ENCODE results near the gene CIITA.
"Not testable (repeated sequence)": the region's sequence is repeated elsewhere in the genome, so short reads cannot be mapped to it uniquely, and the experiment has no call there.

Gene CIITA

DNA sequence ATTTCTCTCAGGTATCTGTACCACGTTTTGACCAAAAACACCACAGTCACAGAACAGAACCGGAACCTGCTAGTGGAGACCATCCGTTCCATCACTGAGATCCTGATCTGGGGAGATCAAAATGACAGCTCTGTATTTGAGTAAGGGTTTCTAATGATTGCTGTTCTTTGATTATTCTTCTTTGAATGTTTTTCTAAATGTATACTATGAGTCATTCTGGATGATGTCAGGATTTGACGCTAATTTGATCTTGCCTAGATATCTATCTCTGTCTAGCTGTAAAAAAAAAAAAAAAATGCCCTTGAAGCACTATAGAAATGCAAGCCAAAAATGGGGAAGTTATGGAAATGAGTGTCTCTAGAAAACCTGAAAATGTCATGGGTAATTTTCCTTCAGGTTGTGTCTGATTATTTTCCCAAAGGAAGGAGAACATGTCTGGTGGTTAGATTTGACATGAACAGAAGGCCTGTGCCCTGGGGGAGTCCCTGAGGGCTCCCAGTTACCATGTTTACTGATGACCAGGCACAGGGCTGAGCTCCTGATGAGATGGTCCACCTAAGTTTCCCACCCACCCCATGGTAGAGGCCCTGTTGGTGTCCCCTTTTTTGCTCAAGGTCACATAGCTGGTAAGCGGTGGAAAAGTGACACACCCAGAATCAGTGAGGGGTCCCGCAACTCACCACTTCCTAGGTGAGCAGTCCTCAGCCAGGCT, 80.9 kb downstream of the CIITA start:
- DNase-seq: peak; percentile 35

GRCh38 chr16:10959161-10959560, 82.2 kb downstream of the CIITA start:
- no peak for DNase-seq

DNA sequence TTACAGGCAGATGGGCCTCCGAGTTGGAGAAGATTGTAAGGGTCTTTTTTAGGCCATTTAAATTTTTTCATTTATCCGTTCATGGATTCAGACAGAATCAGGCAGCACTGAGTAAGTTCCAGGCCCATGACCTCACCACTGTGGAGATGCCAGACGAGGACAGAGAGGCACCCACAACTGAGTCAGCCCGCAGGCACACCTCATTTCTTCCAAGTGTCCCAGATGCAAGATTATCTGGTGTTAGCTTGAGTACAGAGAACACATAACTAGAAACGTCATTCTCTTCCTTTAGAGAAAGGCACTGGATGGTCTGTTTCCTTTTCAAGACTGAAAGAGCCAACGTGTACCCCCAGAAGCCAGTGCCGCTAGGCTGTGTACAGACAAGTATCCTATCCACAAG, 84.2 kb downstream of the CIITA start:
- peak; percentile 83 for DNase-seq

DNA sequence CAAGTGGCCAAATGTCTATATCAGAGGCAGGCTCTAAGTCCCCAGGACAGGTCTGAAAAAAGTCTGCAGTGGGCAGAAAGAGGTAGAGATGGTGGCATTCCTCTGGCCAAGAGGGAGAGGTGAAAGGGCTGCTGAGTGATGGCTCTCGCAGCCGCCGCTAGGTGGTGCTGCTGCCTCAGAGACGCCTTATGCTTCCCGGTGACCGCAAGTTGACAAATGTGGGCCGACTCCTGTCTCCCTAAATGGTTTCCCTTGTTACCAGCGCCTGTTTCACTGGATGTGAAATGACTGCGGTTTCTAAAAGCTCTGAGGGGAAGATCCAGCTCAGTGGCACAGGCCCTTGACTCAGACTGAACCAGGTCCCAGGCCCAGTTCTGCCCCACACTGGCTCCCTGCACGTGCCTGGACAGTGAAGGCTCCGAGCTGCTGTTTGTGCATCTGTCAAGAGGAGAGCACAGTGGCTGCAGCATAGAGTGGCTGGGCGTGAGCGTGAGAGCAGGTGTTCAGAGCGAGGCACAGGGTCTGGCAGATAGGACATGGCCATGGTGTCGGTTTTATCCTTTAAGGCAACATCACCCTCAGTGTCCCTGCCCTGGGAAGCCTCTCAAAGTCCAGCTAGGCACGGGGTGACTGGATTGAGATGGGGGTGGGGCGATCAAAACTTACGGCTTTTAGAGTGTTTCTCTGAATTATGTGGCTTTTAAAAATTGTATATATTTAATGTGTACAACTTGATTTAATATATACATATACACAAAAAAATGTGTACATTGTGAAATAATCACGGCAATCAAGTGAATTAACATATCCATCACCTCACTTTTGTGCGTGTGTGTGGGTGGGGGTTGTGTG, 87.3 kb downstream of the CIITA start:
- DNase-seq: peak; percentile 84

DNA sequence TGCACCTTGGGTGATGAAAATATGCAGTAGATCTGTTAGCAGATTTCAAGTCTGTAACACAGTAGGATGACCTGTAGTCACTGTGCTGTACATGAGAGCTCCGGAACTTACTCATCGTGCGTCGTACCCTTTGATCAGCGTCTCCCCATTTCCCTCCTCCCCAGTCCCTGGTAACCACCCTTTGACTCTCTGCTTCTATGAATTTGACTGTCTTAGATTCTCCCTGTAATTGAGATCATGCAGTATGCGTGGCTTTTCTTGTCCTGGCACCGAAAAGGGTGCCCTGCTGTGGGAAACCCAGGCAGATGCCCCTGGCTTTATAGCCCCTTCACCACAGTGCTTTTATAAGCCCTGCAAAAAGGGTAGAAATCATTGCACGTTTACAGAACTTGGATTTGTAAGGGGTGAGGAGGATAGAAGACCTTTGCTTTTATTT, 87.9 kb downstream of the CIITA start:
- DNase-seq: no peak

- no peak for DNase-seq
Observed at GRCh38 chr16:10965440-10966061, 88.5 kb downstream of the CIITA start.

DNA sequence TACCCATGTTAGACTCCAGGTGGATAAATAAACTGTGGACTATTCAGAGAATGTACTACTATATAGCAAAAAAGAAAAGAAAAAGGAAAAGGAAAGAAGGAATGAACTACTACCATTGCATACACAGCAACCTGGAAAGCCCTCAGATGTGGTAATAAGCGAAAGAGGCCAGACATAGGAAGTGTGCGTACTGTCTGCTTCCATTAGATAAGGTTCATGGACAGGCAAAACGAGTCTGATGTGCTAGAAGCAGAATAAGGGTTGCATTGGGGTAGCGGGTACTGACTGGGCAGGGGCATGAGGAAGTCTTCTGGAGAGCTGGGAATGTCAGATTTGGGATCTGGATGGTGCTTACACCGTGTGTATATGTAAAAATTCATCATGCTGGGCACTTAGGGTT, 89.1 kb downstream of the CIITA start:
- no peak for DNase-seq

DNA sequence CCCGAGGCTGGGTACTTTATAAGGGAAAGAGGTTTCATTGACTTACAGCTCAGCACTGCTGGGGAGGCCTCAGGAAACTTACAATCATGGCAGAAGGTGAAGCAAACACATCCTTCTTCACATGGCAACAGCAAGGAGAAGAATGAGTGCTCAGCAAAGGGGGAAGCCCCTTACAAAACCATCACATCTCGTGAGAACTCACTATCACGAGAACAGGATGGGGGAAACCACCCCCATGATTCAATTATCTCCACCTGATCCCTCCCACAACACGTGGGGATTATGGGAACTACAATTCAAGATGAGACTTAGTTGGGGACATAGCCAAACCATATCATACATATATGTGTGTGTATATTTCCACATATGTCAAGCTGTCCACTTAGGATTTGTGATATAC, 89.6 kb downstream of the CIITA start:
- DNase-seq: not testable (repeated sequence)

GRCh38 chr16:10967986-10968385, 91.0 kb downstream of the CIITA start:
- DNase-seq: no peak

DNA sequence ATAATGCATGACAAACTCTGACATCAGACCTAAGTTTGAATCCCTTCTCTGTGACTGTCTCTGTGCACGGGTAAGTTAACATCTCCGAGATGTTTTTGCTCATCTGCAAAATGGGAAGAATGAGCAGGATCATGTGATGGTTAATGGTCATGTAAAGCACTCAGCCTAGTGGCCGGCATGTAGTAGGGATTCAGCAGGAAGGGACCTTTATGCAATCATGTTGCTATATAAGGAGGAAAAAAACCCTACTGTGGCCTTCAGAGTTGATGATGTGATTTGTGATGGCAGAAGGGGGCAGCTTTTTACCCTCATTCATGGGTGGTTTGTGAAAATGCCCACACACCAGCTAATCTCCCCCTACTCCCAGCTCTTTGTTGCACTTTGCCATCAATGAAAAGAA, 91.5 kb downstream of the CIITA start:
- no peak for DNase-seq

DNA sequence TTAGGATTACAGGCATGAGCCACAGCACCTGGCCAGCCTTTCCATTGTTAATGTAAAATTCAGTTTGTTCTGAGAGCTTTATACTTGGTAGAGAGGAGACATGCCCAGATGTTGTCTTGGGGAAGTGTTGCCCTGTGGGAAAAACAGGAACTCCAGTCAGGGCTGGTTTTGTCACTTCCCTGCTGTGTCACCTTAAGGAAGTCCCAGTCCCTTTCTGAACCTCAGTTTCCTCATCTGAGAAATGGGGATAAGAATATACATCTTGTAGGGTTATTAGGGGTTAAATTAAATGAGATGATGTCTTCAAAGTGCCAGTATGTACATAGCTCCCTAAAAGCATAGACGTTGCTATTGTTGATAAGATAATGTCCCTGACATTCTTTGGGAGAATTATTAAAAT, 92.6 kb downstream of the CIITA start:
- no peak for DNase-seq

DNA sequence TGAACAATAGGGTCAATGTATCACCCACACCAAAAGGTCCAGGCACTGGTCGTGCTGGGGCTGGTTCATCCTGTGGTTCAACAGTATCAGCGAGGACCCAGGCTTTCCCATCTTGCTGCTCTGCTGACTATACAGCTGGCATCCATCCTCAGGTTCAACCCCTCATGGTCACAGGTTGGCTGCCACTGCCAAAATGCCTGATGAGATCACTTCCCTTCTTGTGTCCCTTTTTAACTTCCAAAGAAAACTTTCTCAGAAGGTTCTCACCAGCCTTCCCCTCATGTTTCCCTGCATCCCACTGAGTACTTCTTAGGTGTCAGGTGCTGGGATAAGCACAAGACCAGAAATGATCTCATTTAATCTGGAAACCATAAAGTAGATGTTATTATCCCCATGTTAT, 93.1 kb downstream of the CIITA start:
- DNase-seq: no peak

DNA sequence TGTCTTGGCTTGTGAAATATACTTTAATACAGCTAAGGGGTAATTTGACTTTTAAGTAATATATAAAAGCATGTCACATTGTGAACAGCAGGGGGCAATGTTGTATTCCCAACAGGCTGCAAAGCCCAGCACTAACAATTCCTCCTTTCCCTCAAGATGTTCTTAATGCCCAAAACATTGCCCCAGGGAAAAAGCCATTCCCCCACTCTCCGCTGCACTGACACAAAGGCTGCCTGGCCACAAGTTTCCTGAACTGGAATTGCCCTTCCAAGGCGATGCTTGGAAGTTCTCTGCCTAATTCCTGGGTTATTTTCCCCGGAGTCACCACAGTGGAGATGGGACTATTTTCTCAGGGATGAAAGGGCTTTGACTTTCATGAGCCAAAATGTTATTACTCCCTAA, 94.6 kb downstream of the CIITA start:
- peak; percentile 87 for DNase-seq

DNA sequence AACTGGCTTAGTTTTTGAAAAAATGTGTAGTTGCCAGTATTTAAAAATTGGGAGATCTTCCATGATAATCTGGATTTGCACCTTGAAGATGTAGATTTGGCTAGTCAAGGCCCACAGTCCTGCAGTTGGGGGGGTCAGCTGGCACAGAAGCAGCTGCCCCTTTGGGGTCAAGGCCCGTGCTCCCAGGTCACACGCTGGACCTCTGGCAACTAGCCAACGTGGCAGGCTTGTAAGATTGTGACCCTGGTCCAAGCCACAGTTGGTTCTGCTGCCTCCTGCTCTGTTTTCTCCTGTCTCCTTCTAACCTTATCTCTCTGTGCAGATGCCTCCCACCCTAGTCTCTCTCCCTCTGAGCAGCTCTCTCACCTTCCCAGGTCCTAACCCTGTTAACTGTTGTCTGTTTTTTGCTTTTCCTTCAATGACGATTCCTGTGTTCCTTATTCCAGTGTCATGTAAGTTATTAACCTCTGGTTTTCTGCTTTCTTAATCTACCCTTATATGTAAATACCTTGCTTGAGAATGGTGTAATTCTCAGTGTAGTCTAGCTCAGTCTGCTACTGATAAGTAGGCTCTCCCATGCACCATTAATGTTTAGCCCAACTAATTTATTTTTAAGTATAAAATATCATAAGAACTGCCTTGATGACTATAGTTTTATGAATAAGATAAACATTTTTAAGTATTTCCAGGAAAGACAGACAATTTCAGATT, 95.3 kb downstream of the CIITA start:
- DNase-seq: no peak

- DNase-seq: no peak
Observed at GRCh38 chr16:10972819-10973464, 95.9 kb downstream of the CIITA start.

DNA sequence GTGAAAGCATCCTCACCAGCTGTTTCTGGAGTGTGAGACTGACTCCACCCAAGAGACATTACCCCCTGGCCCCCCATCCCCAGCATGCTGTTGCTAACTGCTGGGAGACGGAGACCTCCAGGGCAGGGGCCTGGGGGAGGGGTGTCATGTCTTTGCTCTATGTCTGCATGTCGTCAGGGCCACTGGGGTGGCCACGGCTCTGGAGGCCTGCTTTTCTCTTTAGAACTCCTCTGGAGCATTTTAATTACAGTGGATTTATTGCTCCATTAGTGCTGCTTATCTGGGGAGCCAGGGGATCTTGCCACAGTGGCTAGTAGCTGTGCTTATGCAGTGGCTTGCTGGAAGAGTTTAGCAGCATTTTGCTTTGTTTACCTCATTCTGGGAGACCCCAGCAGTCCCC, 99.6 kb downstream of the CIITA start:
- no peak for DNase-seq

DNA sequence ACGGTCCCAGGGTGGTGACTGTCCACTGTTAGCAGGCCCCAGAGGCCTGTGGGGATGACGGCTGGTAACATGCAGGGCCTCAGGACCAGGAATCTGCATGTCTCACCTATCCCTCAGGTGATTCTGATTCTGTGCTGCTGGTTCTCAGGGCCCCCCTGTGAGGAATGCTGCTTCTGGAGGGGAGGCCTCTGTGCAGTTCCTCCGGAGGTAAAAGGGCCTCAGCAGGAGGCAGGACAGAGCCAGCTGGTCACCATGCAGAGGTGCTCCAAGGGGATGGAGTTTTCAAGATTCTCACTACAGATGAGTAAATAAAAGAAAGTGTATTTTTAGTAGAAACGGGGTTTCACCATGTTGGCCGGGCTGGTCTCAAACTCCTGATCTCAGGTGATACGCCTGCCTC, 101.1 kb downstream of the CIITA start:
- DNase-seq: no peak

- DNase-seq: no peak
Observed at GRCh38 chr16:10978871-10979446, 102.0 kb downstream of the CIITA start.

DNA sequence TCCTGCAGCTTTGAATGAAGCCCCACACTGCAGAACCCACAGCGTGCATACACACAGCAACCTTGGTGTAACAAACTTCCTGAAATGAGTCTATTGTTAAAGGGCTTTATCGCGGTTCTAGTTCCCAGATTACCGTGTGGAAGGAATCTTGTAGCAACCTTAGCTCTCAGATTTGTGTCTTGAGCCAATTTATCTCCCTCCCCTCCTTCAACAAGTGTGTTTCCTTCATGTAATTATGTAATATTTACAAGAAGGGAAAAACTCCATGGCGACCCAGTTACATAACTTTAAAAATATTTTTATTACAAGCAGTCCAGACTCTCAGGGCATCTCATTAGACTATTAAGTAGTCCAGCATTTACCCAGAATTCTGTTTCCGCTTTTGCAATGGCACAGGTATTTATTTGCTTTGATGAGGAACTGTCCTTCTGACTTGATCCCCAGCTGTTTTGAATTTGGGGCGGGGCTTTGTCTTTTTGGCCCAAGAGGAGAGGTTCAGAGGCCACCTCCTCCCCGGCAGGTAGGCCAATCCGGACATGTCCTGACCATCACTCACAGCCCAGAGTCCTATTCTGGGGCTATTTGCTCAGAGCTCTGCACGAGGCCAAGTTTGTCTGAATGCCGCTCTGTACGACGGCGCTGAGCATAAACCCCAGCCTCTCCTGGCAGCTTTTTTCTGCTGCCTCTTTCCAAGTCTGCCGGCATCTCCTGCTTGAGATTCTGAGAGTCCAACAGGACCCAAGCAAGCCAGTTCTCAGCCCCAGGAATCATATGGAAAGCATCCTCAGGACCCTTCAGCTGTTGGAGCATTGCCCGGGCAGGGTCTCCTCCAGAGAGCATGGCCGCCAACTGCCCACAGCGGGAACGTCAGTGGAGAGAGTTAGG, 103.0 kb downstream of the CIITA start:
- DNase-seq: no peak

GRCh38 chr16:10980813-10981212, 103.8 kb downstream of the CIITA start:
- DNase-seq: no peak

- DNase-seq: no peak
Observed at GRCh38 chr16:10981697-10982216, 104.8 kb downstream of the CIITA start.

Measured in fibroblast of skin of right biceps (primary cell).